Activated CD8-positive, alpha-beta memory T cell treated with anti-CD3 and anti-CD28 coated beads for 1 hour (primary cell): ENCODE measurements around the gene PPP2R5B.

ENCODE experiments used
- DNase-seq, 2 donors: peaks; one replicate each; pipeline ENCODE4 v3.0.0-alpha.2; 2020; ENCODE audit warnings: low read depth in 1 of 2; ENCODE audit errors: extremely low read depth in 1 of 2

The PPP2R5B gene

DNA sequence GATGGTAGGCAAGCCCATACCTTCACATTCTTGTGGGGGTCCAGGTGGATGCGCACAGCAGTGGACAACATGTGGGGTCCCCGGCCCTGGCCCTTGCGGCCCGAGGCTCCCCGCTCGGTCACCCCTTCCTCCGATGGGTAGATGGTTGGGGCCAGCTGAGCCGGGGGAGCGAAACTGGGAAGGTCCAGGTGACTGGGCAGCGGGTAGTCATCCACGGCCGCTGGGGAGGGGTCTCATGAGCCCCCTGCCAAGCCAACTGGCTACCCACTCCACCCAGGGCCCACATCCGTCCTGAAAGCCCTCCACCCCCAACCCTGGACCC lies 18.2 kb upstream of the PPP2R5B start:
- no peak for DNase-seq

DNA sequence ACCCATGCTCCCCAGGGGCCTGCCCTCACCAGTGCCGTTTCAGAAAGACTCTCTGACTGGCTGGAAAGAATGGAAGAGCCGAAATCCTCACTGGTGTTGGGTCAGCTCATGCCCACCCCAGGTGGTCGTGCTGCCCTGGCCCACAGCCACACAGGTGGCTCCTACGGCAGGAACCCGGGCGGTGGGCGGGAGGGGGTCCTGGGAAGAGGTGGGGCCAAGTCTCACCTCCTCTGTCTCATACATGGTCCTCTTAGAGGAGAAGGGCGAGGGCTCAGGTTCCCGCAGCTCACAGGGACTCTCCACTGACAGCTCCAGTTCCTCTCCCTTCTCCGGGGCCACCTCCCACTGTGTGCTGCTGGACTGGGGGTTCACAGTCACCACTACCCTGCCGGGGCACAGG lies 15.7 kb upstream of the PPP2R5B start:
- no peak for DNase-seq

DNA sequence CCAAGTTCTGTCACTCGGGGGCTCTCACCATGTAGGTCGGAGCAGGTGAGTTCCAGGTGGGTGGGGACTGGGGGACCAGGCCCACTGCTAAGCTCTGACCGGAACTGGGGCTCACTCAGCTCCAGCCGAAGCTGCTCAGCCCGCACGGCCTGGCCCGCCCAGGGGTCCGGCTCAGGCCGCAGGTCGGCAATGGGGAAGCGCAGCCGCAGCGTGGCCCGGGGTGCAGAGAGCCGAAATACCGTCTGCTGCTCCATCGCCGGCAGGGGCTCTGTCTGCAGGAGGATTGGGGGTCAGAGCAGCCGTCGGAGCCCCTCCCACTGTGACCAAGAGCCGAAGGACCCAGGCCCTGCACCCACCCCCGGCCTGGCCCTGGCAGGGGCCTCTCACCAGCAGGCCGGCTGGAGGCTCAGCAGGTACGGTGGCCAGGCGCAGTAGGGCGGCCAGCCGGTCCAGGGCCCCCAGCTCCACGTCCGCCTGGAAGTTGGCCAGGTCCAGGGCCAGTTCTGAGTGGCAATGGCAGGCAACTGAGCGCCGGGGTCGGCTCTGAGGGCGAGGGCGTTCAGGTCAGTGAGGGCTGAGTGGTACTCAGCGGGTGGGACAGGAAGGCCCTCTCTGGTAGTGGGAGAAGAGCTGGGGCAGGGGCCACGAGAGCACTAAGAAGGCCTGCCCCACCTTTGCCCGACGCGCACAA lies 14.7 kb upstream of the PPP2R5B start:
- no peak for DNase-seq

DNA sequence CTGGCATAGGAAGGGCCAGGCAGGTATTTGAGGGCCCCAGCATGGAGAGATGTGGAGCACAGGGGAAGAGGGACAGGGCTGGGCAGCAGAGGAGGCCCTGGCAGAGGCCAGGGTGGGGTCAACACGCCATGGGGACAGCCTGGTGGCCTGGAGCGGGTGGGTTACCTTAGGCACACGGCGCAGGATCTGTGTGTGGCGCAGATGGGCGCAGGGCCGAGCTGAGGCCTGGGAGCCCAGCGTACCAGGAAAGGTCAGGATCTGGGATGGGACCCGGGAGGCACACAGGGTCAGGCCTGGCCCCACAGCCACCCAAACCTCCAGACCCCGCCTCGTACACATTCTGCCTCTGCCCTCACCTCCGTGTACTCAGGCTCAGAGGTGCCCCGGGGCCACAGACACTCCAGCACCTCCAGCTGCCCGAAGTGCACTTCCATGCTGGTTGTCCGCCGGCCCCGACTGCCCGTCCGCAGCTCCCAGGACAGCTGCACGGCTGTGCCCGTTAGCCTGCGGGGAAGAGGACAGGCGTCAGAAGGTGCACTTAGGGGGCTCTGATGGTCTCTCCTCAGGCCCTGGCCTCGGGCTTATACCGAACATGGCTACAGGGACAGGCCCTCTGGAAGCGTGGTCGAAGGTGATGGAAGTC lies 13.9 kb upstream of the PPP2R5B start:
- no peak for DNase-seq

DNA sequence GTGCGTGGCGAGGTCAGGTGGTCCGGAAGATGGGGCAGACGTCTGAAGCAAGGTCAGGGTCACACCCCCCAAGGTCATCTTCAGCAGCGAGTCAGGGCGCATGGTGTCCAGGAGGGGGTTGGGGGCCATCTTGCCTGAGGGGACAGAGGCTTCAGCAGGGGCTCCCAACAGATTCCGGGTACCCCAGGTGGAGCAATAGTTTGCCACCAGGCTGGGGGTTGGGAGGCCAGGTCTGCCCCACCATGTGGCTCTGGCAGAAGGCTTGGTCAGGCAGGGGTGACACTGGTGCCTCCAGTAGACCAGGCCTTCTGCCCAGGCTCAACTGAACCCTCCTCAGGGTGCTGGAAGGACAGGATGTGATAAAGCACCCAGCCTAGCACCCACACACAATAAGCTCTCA lies 13.3 kb upstream of the PPP2R5B start:
- DNase-seq, result no peak

DNA sequence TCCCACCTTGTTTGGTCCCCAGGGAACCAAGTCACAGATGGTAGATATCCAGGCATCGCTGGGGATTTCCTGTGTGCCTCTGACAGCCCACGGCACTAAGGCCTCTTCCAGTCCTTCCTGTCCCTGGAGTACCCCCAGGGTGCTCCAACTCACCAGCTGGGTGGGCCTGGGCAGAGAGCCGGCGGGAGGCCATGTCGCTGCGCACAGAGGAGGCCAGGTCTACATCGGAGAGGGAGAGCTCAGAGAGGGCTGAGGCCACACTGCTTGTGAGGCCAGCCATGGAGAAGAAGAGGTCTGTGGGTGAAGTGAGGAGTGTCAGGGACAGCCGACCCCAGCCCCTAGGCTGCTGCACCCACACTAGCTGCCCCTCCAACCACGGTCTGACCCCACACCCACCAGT lies 12.8 kb upstream of the PPP2R5B start:
- DNase-seq, result no peak

DNA sequence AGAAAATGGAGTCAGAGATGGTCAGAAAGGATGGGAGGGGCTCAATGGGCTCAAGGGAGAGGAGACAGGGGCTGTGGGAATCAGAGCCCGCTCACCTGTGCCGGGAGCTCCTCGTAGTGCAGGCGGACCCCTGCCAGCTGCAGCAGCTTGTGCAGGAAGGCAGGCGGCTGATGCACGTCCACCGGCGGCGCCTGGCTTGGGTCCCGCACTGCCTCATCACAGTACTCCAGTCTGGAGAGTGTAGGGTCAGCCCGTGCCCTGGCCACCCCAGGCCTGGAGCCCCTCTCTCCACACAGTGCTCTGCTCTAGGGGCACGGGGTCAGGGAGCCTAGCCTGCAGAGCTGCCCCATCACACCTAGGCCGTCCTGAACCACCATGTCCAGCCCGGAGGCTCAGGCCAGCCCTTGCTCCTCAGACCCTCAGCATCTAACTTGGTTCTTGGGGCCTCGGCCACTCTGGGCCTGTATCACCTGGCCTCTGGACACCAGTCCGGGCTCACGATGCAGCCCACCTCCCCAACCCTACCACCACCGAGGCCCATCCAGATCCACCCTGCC lies 11.2 kb upstream of the PPP2R5B start:
- DNase-seq, result no peak

DNA sequence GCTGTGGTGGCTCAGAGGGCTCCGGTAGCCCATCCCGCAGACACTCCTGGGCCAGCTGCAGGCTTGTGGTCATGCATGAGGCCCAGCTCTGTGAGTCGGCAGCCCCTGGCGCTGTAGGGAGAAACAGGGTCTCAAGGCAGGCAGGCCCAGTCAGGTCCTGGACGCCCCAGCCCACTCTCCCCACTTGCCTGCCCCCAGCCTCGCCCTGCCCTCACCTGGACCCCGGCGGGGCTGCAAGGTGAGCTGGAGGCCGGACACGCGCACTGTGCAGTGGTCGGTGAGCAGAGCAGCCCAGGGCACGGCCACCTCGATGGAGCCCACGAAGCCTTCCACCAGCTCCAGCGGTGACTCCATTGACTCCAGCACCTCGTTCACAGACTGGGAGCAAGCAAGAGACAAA lies 10.4 kb upstream of the PPP2R5B start:
- DNase-seq, result no peak

DNA sequence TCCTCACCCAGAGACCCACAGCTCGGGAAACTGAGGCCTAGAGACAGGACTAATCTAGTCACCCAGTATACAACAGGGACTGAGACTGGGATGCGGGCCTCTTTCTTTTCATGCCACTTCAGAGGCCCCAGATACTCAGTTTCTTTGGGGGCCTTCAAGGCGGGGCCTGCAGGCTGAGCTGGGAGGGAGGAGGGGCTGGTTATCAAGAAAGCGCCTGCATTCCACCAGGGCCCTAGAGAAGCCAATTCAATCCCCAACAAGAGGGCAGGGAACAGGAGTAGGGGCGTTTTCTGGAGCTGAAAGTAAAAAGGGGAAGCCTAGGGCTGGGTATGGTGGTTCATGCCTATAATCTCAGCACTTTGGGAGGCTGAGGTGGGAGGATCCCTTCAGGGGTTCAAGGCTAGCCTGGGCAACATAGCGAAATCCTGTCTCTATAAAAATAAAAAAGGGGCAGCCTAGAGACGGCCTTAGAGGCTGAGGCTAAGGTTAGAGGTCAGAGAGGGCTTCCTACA lies 9.1 kb upstream of the PPP2R5B start:
- DNase-seq, result no peak

DNA sequence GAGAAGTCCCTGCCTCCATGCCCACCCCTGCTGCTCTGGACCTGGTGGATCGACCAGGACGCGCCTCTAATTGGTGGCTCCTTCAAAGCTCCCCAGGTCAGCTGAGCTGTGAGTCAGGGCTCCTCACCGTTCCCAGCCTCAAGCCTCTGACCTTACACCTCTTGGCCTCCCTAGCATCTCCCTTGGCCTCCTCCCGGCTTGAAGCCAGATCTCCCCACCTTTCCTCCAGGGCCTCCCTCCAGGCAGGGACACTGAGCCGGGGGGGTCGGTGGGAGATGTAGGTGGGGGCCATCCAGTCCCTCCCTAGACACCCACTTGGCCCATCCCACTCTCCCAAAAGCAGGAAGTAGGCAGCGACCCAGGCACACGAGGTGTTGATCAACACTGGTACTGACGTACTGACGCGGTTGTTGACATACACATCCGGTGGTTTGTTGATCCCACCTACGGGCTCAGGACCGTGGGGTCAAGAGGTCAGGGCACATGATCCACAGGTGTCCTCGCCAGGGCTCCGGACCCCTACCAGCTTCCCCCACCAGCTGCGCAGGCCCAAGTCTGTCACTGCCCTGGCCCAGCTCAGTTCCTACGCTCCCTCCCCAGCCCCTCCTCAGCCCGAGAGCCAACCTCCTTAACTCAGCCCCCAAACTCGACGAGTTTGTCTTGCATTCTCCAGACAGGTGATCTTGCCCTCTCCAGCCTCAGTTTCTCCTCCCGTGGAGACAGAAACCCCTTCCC lies 8.3 kb upstream of the PPP2R5B start:
- no peak for DNase-seq

DNA sequence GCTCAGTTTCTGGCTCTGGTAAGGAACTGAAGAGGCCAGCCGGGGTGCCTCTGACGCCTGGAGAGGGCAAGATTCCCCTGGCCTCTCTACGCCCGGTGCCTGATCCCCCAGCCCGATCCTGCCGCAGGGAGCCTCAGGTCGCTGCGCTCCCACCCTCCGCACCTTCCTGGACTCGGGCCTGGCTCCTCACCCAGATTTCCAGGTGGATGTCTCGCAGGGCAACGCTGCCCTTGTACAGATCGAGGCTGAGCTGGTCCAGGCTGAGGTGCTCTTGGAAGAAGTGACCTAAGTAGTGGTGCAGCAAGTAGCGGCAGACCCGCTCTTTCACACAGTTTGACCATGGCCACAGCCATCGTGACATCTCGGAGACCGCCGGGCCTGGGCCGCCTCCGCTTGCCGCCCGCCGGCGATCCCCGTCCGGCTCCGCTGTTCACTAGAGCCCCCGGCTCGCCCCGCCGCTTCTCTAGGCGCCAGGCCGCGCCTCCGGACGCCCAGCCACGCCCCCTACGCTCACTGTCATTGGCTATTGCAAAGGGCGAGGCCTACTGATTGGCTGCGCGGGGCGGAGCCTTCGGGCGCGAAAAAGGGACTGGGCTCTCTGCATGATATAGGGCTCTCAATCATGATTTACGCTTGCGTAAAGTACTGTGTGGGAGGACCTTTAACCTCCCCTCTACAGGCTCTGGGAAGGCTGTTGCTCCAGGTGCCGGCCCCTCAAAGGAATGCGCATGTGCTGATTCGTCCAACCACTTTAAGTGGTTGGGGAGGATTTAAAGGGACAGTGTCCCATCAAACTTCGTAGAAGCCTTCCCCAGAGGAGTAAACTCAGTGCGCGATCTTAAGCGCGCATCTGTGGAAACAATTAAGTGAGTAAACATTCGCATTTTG lies 7.5 kb upstream of the PPP2R5B start, which contains the start of gene ATG2A:
Gene ATG2A (minus strand): TSS at position 435 of the 888 bp plus-strand sequence. CDS start 74 bp downstream, at position 361.
- DNase-seq, result peak; percentile 98

DNA sequence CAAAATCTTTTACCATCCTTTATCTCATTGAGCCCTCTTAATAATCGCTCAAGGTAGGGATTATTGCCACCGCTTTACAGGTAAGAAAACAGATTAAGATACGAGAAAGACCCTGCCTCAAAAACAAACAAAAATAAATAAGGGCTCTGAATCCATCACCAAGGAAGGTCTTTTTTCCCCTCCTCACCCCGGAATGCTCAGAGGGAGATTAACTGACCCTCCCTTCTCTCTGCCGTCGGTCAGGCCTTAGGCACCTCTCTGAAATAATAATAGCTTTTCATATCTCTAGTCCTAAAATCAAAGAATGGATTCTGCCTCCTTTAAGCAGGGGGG lies 6.9 kb upstream of the PPP2R5B start:
- DNase-seq, result no peak

DNA sequence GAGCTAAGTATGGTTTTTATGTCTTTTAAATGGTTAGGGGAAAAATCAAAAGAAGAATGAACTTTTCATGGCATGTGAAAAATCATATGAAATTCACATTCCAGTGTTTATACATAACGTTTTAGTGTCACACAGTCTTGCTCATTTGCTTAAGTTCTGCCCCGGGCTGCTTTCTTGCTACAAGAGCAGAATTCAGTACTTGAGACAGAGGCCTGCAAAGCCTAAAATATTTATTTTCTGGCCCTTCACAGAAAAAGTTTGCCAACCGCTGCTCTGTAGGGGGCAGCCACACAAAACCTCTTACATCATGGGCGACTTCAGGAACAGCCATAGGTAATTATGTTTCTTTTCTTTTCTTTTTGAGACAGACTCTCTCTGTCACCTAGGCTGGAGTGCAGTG lies 6.5 kb upstream of the PPP2R5B start:
- no peak for DNase-seq

DNA sequence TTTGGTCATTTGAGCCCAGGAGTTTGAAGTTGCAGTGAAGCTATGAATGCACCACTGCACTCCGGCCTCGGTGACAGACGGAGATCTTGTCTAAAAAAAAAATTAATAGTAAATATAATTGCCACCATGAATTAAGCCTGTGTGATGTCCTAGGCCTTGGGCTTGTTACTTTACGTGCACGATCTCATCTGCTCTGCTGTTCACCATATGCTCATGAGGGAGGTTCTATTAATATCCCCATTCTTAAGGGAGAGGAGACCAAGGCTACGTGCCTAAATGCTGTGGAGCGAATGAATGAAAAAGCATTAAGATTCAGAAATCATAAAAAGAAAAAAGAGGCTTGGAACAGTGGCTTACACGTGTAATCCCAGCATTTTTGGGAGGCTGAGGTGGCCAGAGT lies 4.9 kb upstream of the PPP2R5B start:
- no peak for DNase-seq

DNA sequence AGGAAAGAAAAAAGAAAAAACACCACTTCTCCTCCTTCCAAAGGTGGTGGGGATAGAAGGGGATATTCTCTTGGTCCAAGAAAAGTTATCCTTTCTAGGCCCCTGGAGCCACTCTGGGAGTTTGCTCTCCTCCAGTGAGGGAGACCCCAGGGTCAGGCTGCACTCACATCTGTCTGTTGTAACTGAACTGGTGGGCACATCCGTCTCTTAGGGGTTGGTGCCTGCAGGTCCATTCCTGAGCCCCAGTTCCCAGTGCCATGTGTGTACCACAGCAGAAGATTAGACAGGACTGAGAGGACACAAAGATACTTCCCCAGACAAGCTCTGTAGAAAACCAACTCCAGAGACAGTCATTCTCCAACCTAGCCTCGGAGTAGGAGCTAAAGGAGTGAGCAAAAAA lies 4.4 kb upstream of the PPP2R5B start:
- DNase-seq, result no peak

DNA sequence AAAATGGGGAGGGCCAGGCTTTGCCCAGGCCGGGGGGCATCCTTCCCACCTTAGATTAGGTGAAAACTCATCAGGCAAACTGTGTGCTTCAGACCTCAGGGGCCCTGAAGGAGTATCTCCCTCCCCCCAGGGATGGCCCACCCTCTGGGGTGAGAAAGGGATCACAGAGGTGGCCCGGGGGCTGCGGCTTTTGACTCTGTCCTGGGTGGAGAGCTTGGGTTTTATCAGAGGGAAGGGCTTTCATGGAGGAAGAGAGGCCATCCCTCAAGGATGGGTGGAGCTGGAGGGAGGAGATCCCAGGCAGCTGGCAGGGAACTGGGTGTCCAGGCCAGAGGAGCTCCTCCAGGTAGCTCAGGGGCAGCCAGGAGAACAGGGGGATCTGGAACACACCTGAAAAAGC lies 3.1 kb upstream of the PPP2R5B start:
- DNase-seq, result no peak

DNA sequence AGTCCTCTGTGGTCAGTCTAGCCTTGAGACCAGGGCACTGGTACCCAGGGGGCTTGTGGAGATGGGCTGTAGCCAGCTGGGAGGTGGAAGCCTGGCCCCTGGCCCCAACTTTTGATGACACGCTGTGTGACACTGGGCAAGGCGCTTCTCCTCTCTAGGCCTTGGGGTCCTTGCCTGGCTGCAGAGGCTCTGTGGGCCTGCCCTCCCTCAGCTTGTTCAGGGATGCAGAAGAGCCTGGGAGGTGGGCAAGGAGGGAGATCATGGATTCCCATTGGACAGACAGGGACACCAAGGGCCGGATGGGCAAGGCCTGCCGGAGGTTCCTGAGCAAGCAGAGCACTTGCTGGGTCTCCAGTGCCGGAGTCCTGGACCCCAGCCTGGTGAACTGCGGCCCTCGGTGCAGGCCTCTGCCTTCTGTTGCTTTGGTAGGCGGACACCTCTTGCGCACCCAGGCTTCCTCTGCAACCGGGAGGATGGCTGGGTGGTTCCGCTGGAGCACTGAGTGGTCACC lies 1.3 kb upstream of the PPP2R5B start:
- DNase-seq, result no peak

DNA sequence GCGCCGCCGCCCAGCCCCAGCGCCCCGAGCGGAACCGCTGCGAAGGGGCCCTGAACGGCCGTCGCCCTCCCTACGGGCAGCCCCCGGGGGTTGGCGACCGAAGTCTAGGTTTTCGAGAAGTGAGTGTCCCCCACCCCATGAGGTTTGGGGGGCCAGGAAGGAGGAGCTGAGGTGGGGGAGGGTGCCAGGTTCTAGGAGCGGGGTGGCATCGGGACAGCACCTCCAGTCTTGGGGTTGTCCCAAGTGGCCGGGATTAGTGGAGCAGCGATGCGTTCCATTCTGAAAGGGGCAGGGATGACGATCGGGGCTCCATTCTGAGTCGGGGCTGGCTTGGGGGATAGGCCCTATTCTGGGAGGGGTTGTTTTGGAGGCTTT lies 408 bp downstream of the PPP2R5B start:
- no peak for DNase-seq

DNA sequence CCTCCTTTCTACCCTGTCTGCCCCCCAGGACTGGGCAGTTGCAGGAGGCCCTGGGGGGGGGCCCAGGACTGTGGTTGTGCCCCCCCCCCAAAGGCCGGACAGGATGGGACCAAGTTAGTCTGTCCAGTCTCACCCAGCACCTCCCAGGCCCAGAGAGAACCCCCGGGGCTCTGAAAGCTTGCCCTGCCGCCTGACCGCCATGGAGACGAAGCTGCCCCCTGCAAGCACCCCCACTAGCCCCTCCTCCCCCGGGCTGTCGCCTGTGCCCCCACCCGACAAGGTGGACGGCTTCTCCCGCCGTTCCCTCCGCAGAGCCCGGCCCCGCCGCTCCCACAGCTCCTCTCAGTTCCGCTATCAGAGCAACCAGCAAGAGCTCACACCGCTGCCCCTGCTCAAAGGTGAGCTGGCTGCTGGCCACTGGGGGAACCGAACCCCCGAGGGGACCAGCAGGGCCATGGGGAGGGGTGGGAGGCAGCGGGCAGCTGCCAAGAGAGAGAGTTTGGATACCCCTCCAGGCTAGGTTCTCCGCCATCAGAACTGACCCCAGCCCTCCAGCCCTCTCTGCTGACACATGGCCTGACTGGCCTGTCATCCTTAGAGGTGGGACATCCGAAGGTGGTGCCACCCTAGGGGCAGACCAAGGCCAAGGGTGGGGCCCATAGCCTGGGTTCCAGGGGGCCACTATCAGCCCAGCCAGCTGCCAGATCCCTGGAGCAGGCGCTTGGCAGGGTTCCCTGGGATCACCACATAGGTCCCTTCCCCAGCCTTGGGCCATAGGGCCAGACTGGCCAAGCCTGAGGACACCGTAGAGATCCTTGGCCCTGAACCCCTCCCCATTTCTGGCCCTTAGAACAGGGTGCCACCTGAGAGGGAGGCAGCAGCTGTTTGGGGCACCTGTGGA lies 1.3 kb downstream of the PPP2R5B start:
- no peak for DNase-seq

DNA sequence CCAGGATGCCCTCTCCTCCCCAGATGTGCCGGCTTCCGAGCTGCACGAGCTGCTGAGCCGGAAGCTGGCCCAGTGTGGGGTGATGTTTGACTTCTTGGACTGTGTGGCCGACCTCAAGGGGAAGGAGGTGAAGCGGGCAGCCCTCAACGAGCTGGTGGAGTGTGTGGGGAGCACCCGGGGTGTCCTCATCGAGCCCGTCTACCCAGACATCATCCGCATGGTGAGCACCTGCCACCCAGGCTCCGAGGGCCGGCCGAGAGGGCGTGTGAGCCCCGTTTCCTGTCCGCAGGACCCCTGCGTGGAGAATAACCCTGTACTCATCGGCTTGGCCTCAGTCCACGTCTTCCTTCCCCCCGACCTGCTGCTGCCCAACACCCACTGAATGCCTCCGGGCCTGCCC lies 2.2 kb downstream of the PPP2R5B start:
- no peak for DNase-seq
